NT2/D1 (cell line): ENCODE measurements around the gene SND1.

Source experiments
- YY1 ChIP-seq: IDR thresholded peaks from 2 replicates; pipeline ENCODE4 v1.6.1; 2011; ENCODE audit not compliant: insufficient read length, insufficient read depth
- ZNF274 ChIP-seq: IDR thresholded peaks from 2 replicates; pipeline ENCODE4 v1.6.1; 2011; ENCODE audit warnings: mild to moderate bottlenecking, low read depth, low read length

DNA sequence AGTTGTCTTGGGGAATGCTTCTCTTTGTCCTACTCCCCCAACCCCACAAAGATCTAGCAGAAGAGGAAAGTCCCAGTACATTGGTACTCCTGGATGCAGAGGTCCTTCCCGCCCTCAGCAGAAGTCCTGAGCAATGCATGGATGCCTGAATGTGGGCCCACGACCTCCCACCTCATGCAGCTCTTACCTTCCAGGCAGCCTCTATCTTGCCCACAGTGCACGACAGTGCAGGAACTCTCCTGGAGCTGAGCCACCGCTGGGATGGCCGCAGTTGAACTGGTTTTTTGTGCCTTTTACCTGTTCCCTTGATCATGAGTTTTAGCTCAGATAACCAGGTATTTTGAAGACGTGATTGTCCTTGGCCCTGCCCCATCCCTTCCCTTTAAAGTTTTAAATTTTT lies 341.3 kb downstream of the SND1 start:
- TF ChIP-seq YY1 (no peak), ZNF274 (no peak)
